ENCODE results near the gene EMC8. TPM values are rescaled to one million over a fixed set of nuclear protein-coding genes. Genes with fewer than 3 reads are reported as not detected.

The EMC8 gene
- total and polyA plus RNA-seq, 8 donors, result 1.8 to 38.8 (median 16.4) TPM

DNA sequence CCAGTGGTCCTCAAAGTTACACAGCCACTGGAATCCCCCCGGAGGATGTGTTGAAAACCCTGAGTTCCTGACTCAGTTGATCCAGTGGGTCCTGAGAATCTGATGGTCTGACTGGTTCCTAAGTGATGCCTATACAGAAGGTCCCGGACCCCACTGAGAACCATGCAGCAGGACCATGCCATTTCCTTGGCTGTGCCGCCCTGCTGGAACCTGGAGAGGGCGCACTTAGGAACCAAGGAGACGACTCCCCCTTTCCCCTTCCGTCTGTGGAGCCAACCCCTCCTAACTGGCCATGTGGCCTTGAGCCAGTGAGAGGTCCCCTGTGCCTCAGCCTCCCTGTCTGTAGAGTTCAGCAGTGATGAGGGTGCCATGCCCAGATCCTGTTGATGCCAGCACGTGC lies 70.5 kb downstream of the EMC8 start:
- Histone ChIP-seq H3K36me3 (no peaks in the 10 kb centered on the region), H3K27ac (no peak overlapping the region), H3K27me3 (no peaks in the 10 kb centered on the region), H3K4me1 (no peaks in the 10 kb centered on the region), H3K9me3 (no peaks in the 10 kb centered on the region), H3K4me3 (no peak overlapping the region)
- intact Hi-C loops (cut with DNase I; ENCODE audit: low total_unique reads), result no loop called here
- WGBS, 5 donors, result 72 to 87% (median 82%) methylated on average over 1 to 7 of the region's 7 CpGs
- DNase-seq, result no peak
- TF ChIP-seq EP300 (IDR thresholded peaks at IDR 0.05) (no peak), POLR2A (IDR thresholded peaks at IDR 0.05) (no peak), POLR2AphosphoS5 (IDR thresholded peaks at IDR 0.05) (no peak)
- TF ChIP-seq, protein P1, sequence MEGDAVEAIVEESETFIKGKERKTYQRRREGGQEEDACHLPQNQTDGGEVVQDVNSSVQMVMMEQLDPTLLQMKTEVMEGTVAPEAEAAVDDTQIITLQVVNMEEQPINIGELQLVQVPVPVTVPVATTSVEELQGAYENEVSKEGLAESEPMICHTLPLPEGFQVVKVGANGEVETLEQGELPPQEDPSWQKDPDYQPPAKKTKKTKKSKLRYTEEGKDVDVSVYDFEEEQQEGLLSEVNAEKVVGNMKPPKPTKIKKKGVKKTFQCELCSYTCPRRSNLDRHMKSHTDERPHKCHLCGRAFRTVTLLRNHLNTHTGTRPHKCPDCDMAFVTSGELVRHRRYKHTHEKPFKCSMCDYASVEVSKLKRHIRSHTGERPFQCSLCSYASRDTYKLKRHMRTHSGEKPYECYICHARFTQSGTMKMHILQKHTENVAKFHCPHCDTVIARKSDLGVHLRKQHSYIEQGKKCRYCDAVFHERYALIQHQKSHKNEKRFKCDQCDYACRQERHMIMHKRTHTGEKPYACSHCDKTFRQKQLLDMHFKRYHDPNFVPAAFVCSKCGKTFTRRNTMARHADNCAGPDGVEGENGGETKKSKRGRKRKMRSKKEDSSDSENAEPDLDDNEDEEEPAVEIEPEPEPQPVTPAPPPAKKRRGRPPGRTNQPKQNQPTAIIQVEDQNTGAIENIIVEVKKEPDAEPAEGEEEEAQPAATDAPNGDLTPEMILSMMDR (IDR thresholded peaks at IDR 0.05), result no peak

Small RNAs within 50 kb of the gene (small RNA-seq; reads per million reads assigned to genes)
- 0 reads per million in 4 donors for gene RNU1-103P

Other genes starting within 250 kb of the EMC8 start
- 100 to 1,000 TPM in 4 of 5 donors, 10 to 100 TPM in 1; 58.2 to 294 (median 141) TPM for gene GSE1, start 186.2 kb downstream of the EMC8 start, total RNA-seq
- gene GSE1, start 186.2 kb downstream of the EMC8 start, polyA plus RNA-seq, result 10 to 100 TPM; 11.8 to 21.1 (median 12.9) TPM
- gene GINS2, start 110.6 kb downstream of the EMC8 start, total RNA-seq, result 1 to 10 TPM in 3 of 5 donors, under 1 TPM in 1, not detected in 1; 0.87 to 2.0 (median 1.9) TPM
- gene GINS2, start 110.6 kb downstream of the EMC8 start, polyA plus RNA-seq, result 1 to 10 TPM; 1.5 to 3.6 (median 2.9) TPM
- gene C16orf74, start 48.4 kb downstream of the EMC8 start, total RNA-seq, result 10 to 100 TPM in 1 of 5 donors, 1 to 10 TPM in 2, not detected in 2; 1.1 to 24.9 (median 2.9) TPM
- 10 to 100 TPM in 1 of 3 donors, 1 to 10 TPM in 1, not detected in 1; 4.6 to 12.4 TPM for gene C16orf74, start 48.4 kb downstream of the EMC8 start, polyA plus RNA-seq
- gene COX4I1, start 151 bp upstream of the EMC8 start, total RNA-seq, result 100 to 1,000 TPM in 4 of 5 donors, 10 to 100 TPM in 1; 57.2 to 703 (median 434) TPM
- gene COX4I1, start 151 bp upstream of the EMC8 start, polyA plus RNA-seq, result 1,000 to 10,000 TPM; 1,255 to 1,368 (median 1,353) TPM
- 10 to 100 TPM; 10.3 to 49.8 (median 20.3) TPM for gene IRF8, start 99.6 kb upstream of the EMC8 start, total RNA-seq
- 1 to 10 TPM; 5.2 to 8.2 (median 7.3) TPM for gene IRF8, start 99.6 kb upstream of the EMC8 start, polyA plus RNA-seq

Data from stomach (tissue), 9 donors.